ENCODE measurements around the gene CTNNA3. TPM values are rescaled to one million over a fixed set of nuclear protein-coding genes. Genes with fewer than 3 reads are reported as not detected.

Gene CTNNA3
- total RNA-seq, 4 donors from 2014 or later: under 0.01 to 0.38 (median 0.27) TPM

DNA sequence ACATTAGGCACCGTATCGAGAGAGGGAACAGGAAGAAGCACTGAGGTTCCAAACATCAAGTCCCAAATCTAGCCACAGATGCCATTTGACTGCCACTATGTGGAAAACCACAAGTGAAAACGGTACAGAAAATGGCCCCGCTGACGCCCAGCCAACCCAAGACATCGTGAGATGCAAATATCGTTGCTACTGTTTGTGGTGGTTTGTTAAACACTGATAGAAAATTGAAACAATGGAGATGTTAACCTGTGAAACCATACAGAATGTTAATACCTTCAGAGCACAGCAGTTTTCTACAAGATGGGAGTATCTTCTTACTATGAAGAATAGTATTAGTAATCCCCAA, 922.5 kb downstream of the CTNNA3 start:
- TF ChIP-seq, protein P1, sequence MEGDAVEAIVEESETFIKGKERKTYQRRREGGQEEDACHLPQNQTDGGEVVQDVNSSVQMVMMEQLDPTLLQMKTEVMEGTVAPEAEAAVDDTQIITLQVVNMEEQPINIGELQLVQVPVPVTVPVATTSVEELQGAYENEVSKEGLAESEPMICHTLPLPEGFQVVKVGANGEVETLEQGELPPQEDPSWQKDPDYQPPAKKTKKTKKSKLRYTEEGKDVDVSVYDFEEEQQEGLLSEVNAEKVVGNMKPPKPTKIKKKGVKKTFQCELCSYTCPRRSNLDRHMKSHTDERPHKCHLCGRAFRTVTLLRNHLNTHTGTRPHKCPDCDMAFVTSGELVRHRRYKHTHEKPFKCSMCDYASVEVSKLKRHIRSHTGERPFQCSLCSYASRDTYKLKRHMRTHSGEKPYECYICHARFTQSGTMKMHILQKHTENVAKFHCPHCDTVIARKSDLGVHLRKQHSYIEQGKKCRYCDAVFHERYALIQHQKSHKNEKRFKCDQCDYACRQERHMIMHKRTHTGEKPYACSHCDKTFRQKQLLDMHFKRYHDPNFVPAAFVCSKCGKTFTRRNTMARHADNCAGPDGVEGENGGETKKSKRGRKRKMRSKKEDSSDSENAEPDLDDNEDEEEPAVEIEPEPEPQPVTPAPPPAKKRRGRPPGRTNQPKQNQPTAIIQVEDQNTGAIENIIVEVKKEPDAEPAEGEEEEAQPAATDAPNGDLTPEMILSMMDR (IDR thresholded peaks at IDR 0.05; ENCODE audit: low read depth): no peak

DNA sequence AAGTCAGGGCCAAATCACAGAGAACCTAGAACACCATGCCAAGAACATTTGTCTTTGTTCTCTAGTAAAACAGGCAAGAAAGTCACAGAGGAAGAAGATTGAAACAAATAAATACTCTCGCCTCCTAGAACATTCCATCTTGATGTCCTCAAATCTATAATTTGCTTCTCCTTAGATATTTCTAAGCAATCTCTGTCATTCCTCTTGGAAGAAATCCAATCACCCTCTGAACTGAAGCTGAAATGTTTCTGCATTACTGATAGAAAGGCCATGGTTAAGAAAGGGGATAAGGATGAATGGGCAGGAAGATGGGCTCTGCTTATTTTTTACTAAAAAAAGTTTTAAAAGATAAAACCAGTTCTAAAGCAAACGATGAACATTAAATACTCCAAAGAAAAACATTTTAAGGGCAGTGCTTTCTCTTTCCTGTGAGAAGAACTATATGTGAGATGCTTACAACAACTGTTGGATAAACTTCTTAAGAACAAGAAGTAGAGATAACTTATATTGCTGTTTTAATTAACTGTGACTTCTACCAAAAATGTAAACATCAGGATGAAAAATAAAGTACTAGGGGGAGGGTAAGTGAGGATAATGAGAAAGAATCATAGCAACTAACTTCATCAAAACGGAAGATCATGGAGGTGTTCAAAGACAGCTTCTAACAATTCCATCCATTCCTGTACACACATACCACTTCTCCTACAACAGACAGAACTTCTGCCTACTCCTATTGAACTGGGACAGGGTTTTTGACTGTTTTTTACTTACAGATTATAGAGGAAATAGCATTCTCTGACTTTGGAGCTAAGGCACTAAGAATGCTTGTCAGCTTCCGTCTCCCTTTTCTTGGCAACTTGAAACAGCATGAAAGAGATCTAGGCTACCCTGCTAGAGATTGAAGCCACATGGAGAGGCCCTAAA, 923.2 kb downstream of the CTNNA3 start:
- TF ChIP-seq, protein P1 (IDR thresholded peaks at IDR 0.05; ENCODE audit: low read depth): no peak

DNA sequence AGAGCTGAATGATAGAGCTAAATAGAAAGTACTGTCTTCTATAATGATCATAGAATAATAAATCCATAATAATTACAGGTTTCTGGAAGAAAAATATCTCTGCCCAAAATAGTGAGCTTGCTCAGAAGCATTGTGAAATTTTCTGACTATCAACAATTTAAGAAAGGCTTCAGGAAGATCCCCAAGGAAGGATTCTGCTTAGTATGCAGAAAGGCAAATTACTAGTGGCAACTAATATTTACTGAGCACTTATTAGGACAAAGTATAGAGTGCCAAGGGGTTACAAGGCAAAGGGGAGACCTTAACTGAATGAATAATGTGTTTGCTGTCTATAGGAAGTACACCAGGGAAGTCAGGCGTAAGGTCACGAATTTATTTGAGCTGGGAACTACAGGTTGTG, 928.3 kb downstream of the CTNNA3 start:
- TF ChIP-seq, protein P1 (IDR thresholded peaks at IDR 0.05; ENCODE audit: low read depth): no peak

DNA sequence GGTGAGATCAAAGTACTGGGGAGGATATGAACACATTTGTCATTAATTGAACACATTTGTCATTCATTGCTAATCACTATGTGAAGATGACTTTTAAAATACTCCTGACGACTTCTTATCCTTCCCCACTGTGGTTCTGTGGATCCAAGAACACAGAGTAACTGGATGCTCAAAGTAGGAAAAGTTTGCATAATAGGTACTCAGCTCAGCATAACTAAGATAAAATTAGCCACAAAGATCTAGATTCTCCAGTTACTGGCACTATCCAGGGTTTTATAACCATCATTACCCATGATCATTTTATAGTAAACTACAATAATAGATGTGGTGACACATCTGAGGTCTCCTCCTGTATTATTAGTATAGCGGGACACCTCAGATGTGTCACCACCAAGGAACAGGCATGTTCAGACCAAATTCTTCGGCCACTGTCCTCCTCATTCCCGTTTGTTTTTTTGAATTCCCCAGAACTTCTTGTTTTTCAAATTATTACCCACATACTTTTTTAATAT, 933.7 kb downstream of the CTNNA3 start:
- TF ChIP-seq, protein P1 (IDR thresholded peaks at IDR 0.05; ENCODE audit: low read depth): no peak

DNA sequence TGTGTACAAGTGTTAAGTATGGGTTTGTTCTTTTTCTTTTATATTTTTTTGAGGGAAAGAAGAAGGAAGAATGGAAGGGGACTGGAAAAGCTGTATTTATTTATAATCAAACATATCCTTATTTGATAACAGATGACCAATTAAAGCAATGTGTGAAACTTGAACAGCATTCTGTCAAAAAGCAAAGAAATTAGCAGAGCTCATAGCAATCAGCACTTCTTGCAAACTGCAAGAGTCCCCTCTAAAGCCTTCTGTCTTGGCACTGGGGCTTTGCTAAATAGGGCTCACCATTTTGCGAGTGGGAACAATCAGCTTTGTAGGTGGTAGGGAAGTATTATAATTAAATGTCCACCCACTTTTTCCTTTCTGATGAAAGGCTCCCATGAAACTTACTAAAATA, 935.1 kb downstream of the CTNNA3 start:
- TF ChIP-seq, protein P1 (IDR thresholded peaks at IDR 0.05; ENCODE audit: low read depth): no peak

DNA sequence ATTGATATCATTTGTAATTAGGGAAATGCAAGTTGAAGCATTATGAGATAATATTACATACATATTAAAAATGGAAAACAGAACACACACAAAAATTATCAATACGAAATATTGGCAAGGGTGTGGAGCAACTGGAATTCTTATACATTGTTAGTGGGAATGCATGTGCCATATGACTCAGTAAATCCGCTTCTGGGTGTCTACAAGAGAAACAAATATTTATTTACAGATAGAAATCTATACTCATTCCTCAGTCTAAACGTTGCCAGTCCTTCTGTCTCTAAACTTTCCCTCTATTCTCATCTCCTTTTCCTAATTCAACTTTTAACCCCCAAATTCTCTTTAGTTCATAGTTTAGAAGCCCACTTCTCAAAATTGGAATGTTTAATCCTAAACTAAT, 940.5 kb downstream of the CTNNA3 start:
- TF ChIP-seq, protein P1 (IDR thresholded peaks at IDR 0.05; ENCODE audit: low read depth): no peak

DNA sequence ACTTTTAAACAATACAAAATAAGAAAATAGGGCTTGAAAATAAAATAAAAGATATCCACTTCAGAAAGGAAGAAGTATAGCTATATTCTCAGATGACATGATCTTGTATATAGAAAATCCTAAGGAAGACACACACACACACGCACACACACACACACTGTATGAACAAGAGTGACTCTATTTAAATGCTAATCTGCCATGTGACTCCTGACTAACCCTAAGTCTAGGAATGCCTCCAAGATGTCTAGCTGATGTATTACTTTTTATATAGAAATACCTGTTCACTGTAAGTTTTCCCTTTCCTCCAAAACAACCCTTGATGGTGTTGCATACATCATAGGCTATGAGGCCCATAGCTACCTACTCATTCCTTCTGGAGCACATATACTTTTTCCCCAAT, 943.3 kb downstream of the CTNNA3 start:
- TF ChIP-seq, protein P1 (IDR thresholded peaks at IDR 0.05; ENCODE audit: low read depth): no peak

All from subcutaneous adipose tissue (tissue), 4 donors.